ENCODE results near the gene CYBC1.

- TF ChIP-seq CTCF (IDR thresholded peaks at IDR 0.05; ENCODE audit: low read depth, low read length, missing input control) (no peak), MAX (IDR thresholded peaks at IDR 0.05) (no peak), RAD21 (IDR thresholded peaks at IDR 0.05) (peak in 1 of 2 donors; percentile 25), GABPA (IDR thresholded peaks at IDR 0.05 in 1 of 2, conservative IDR thresholded peaks at IDR 0.05 in 1 of 2) (no peak), RXRA (IDR thresholded peaks at IDR 0.05) (peak; percentile 31 to 43), REST (IDR thresholded peaks at IDR 0.05) (peak; percentile 56), TAF1 (conservative IDR thresholded peaks at IDR 0.05) (no peak), JUND (IDR thresholded peaks at IDR 0.05) (no peak), ZBTB33 (IDR thresholded peaks at IDR 0.05) (no peak), EGR1 (IDR thresholded peaks at IDR 0.05; ENCODE audit: low read depth in 2 of 2) (no peak), YY1 (IDR thresholded peaks at IDR 0.05) (no peak), SP1 (IDR thresholded peaks at IDR 0.05) (no peak), HNF4G (IDR thresholded peaks at IDR 0.05) (no peak), NR2F2 (IDR thresholded peaks at IDR 0.05) (no peak)
Observed at GRCh38 chr17:82412535-82413520, 37.7 kb downstream of the CYBC1 start.

Measured in liver (tissue), 3 donors.